ENCODE data around the gene LAMTOR3.

GRCh38 chr4:99885687-99886086 lies 8.5 kb downstream of the LAMTOR3 start:
- TF ChIP-seq, protein P1, sequence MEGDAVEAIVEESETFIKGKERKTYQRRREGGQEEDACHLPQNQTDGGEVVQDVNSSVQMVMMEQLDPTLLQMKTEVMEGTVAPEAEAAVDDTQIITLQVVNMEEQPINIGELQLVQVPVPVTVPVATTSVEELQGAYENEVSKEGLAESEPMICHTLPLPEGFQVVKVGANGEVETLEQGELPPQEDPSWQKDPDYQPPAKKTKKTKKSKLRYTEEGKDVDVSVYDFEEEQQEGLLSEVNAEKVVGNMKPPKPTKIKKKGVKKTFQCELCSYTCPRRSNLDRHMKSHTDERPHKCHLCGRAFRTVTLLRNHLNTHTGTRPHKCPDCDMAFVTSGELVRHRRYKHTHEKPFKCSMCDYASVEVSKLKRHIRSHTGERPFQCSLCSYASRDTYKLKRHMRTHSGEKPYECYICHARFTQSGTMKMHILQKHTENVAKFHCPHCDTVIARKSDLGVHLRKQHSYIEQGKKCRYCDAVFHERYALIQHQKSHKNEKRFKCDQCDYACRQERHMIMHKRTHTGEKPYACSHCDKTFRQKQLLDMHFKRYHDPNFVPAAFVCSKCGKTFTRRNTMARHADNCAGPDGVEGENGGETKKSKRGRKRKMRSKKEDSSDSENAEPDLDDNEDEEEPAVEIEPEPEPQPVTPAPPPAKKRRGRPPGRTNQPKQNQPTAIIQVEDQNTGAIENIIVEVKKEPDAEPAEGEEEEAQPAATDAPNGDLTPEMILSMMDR (IDR thresholded peaks at IDR 0.05) = no peak
- TF ChIP-seq POLR2AphosphoS5 (IDR thresholded peaks at IDR 0.05) (no peak), POLR2A (IDR thresholded peaks at IDR 0.05) (no peak), EP300 (IDR thresholded peaks at IDR 0.05) (no peak)
